ENCODE measurements around the gene CEP55.
"Not testable (repeated sequence)": the region's sequence is repeated elsewhere in the genome, so short reads cannot be mapped to it uniquely, and the experiment has no call there.

CEP55 gene

DNA sequence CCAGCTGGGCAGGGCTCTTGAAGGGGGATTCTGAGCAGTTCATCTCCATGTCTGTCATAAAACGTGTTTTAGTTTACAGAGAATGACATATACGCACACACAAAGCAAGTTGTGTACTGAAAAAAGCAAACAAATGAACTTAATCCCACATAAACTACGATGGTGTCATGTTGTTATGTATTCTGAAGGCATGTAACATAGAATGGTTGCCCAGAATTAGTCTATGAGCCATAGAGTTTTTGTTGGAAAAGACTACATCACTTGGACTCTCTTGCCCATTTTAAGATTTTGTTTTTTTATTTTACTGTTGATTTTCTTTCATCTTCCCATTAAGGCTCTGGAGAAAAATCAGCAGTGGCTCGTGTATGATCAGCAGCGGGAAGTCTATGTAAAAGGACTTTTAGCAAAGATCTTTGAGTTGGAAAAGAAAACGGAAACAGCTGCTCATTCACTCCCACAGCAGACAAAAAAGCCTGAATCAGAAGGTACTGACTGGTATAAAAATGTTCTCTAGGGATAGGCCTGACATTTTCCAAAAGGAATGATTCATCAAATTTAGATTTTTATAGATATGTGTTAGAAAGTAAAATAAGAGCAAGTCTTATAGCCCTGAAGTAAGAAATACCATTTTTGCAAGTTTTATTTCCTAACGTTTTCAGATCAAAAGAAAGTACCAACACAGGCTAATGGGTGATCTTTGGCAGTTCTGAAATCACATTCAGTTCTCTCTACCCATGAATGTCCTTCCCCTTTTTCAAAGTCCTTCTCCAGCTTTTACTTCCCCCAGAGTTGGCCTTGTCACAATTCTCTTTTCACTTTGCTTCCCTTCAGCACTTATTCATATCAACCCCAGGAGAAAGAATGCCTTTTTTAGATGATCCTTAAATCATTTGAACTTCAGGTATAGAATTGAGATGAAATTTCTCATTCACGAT lies 18.9 kb downstream of the CEP55 start:
- no peak for FAIRE-seq

DNA sequence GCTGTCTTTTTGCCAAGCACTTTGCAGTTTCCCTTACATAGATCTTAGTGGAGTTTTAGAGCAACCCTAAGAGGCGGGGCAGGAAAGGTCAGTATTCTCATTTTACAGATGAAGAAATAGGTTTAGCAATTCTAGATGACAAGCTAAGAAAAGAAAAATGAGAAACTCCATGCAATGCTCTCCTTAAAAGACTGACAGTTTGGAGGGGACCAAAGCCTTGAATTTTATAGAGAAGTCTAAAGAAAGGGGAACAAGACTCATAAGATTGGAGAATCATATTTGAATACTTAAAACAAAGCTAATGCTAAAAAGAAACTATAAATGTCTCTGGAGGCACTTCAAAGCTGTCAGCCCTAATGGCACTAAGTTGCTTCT lies 19.6 kb downstream of the CEP55 start:
- FAIRE-seq, result no peak

DNA sequence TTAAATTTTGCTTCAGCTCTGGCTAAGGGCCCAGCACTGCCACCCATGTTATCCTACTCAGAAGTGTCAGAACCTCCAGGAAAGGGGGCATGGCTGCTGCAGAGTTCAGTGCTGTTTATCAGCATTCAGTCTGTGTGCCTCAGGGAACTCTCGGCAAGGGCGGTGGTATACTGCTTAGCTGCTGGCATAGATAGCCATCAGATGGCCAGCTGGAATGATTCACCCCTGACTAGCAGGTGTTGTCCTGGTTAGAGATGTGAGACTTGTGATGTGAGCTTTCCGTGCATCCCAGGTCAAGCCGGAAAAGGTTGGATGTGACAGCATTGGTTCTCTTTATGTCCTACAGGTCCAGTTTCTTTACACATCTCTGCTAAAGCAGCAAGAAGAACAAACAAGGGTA lies 22.1 kb downstream of the CEP55 start:
- FAIRE-seq, result no peak

DNA sequence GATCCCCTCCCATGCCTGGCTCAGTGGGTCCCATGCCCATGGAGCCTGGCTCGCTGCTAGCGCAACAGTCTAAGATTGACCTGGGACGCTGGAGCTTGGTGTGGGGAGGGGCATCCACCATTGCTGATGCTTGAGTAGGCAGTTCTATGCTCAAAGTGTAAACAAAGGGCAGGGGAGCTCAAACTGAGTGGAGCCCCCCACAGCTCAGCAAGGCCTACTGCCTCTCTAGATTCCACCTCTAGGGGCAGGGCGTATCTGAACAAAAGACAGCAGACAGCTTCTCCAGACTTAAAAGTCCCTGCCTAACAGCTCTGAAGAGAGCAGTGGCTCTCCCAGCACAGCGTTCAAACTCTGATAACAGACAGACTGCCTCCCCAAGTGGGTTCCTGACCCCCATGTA lies 38.9 kb downstream of the CEP55 start:
- no peak for FAIRE-seq

DNA sequence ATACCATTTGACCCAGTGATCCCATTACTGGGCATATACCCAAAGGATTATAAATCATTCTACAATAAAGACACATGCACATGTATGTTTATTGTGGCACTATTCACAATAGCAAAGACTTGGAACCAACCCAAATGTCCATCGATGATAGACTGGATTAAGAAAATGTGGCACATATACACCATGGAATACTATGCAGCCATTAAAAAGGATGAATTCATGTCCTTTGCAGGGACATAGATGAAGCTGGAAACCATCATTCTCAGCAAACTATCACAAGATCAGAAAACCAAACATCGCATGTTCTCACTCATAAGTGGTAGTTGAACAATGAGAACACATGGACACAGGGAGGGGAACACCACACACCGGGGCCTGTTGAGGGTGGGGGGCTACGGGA lies 44.5 kb downstream of the CEP55 start:
- FAIRE-seq, result not testable (repeated sequence)

DNA sequence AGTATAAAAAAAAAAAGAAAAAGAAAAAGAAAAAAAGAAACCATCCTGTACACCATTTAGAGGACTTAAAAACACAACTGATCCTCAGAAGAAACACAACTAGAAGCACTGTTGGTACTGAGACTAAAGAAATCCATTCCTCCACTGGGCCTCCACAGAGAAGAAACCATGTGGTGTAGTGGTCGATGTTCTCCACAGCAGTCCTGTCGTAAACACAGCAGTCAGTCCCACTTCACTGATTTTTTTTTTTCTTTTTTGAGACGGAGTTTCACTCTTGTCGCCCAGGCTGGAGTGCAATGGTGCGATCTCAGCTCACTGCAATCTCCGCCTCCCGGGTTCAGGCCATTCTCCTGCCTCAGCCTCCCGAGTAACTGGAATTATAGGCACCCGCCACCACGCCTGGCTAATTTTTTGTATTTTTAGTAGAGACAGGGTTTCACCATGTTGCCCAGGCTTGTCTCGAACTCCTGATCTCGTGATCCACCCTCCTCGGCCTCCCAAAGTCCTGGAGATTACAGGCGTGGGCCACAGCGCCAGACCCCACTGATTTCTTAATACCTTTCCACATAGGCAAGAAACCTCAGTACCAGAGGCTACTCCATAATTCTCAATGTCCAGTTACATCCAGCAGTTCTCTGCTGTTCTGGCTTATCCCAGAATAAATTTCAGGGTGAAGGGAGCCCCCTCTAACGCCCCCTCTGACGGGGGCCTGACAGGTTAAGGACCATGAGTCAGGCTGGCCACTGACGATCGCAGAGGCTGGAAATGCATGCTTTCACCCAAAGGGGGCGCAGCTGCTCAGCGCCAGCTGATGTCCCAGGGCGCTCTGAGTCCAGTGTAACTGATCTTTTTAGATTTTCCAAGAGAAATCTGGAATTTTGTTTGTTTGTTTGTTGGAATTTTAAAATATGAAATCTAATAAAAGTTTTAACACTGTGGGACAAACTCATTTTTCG lies 45.3 kb downstream of the CEP55 start:
- no peak for FAIRE-seq

DNA sequence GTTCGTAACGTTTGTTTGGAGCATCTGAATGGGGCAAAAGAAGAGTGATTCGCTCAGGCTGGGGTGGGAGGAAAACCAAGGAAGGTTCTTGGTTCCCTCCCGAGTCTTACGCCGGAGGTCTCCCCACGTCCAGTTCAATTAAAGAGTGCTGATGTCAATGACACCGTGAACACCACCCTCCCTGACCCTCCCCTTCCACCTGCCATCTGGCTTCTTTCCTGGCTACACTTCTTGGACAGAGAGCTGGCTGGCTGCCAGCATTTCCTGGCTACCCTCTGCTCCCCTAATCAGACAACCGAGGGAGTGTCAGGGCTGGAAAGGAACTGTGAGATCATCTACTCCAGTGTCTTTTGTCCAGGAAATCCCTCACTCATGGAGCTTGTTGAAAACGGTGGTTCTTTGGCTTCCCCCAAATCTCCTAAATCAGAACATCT lies 46.0 kb downstream of the CEP55 start:
- FAIRE-seq, result no peak

DNA sequence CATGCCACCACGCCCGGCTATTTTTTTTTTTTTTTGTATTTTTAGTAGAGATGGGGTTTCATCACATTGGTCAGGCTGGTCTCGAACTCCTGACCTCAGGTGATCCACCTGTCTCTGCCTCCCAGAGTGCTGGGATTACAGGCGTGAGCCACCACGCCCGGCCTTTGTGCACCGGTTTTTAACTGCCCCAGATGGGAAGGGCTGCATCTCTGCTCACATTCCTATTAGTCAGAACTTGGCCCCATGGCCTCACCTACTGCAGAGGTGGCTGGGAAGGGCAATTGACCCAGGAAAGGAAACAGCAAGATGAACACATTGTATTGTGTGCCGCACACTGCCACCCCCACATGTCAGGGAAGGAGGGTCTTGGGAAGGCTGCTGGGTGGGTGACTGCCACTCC lies 50.6 kb downstream of the CEP55 start:
- FAIRE-seq, result not testable (repeated sequence)

DNA sequence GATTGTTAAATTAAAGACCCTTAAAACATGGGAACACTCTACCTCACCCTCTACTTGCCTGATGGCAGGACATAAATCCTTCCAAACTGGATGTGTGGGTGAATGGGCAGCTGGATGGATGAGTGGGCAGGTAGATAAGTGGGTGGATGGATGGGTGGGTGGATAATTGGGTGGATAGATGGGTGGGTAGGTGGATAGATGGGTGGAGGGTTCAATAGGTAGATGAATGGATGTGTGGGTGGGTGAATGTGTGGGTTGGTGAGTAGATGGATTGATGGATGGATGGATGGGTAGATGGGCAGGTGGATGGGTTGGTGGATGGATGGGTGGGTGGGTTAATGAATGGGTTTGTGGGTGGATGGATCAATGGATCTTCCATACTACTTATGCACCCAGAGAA lies 51.1 kb downstream of the CEP55 start:
- no peak for FAIRE-seq

DNA sequence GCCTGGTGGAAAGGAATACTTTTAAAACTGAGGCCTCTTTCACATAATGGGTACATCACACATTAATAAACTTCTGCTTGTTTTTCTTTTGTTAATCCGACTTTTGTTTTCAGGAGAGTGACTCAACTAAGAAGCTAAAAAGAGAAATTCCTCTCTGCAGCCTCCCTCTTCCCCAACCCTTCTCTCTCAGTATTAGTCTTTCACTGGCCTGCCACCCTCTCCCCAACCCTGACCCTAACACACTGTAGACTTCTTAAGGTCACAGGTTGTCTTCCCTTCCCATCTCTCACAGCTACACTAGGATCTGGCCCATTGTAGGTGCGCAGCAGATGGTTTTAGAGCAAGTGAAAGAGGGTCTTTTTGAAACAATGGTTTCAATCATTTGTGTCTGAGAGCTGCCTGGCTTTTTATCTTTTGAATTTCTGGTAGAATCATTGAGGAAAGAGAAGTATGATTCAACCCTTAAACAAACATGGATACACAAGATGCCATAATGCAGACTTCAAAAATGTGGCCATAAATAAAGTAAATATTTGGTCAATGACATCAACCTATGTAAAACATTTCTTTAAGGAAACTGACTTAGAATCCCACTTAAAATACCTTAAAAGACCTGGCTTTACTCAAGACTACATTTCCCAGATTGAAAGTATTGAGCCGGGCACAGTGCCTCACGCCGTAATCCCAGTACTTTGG lies 52.1 kb downstream of the CEP55 start:
- FAIRE-seq, result no peak

DNA sequence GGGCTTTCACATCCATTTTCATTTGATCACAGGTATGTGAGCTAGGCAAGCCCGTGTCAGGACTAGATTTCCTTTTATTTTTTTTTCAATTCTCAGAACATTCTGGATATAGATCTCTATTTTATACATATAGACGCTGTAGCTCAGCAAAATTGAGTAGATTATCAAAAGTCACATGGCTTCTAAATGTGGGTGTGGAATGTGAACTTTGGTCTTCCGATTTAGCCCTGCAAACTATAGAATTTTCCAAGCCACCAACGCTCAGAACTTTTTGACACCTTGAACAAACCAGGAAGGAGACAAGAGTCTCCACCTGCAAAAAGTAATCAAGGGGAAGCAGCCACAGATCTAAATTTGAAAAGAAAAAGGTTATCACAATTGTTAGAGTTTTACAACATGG lies 54.2 kb downstream of the CEP55 start:
- FAIRE-seq, result no peak

DNA sequence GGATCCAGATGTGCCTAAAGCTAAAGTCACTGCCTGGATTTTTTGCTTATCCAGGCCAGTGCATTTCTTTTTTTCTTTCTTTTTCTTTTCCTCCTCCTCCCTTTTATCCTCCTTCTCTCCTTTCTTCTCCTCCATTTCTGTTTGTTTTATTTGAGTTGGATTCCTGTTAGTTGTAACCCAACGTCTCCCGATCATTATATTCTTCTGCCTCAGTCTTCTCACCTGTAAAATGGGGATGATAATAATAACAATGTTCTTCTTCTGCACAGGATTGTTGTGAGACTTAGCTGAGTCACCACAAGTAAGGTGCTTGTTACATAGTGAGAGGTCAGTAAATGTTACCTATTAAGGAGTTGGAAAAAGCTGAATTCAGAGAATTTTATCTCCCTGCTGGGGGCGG lies 56.4 kb downstream of the CEP55 start:
- no peak for FAIRE-seq

DNA sequence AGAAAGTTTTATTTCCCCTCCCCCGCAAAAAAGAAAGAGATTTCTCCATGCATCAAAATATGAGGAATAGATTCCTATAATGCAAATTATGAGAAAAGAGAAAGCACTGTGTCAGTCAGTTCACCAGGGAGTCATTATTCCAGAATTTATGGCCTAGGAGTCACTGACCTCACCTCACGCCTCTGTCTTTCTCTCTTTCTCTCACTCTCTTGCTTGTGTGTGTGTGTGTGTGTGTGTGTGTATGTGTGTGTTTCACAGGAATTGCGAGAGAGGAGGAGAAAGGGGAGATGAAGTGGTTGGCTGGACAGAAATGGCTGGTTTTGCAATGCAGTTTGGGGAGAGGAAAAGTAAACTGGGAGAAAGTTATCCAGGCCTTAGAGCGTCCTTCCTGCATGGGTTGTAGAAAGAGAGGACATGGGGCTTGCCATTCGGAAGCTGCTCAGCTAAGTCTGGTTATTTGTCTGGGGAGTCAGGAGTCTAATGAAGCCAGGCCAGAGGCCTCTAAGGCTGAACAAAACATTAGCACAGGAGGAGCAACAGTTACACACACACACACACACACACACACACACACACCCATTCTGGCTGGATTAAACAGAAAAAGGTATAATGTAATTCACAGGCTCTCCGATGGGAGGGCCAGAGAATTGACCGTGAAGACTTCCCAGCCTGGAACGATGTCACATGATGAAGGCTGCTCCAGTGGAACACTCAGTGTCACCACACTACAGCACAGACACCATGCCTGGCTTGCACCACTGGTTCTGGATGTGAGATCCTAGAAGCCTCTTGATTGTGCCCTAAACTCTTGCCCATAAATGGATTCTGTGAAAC lies 57.3 kb downstream of the CEP55 start:
- no peak for FAIRE-seq

DNA sequence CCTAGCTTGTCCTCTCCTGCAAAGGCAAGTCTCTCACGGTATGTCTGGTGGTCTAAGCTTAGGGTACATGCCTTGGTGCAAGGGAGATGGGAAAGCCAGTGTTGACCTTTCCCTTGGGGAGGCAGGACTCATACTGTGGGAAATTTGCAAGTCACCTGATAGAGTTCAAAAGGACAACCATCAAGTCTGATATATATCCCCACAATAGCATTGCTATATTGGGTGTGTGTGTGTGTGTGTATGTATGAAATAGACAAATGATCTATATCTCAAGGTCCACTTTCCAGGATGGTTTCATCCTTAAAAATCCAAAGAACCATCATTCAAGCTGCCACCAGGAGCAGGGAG lies 57.9 kb downstream of the CEP55 start:
- no peak for FAIRE-seq

DNA sequence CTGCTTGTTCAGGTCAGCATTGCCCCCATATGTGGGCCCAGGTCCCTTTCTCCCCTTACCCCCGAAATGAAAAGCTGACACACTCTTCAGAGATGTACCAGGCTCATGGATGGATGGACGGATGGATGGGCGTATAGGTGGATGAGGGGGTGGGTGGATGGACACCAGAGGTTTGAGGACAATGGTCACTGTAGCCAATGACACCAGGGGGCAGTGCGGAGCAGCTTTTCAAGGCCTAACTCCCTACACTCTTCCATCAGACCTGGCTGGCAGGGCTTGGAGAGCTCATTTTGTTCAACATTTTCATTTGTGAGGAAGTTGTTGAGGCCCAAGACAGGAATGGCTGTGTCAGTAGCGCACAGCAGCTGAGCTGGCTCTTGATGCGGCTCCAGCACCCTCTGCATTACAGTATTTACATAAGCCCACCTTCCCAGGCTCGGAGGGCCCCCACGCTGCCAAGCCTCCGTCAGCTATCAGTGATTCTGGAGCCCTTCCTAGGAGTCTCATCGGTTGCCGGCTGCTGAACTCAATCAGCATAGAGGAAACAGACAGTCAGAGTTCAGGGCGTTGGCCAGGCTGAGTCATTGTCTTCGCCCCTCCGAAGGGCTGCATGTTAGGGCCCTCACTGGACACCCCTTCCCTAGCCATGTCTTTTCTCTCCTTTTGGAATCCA lies 58.5 kb downstream of the CEP55 start:
- FAIRE-seq, result peak; percentile 17

DNA sequence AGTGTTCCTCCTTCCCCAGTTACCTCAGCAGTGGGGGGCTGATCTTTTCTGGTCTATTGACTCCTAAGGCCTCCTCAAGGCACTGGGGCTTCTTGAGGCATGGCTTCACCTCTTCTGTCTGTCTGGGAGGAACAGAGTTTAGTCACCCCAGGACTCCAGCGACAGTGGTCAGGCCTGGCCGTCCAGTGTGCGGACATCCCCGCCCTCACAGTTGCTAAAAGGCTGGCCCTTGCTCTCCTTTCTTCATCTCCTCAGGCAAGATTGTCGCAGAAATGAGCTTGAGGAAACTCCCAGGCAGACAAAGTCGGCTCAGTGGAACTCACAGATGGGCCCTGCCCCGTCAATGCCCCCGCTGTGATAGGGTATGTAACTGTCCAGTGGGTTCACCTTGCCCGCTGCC lies 63.1 kb downstream of the CEP55 start:
- FAIRE-seq, result no peak

DNA sequence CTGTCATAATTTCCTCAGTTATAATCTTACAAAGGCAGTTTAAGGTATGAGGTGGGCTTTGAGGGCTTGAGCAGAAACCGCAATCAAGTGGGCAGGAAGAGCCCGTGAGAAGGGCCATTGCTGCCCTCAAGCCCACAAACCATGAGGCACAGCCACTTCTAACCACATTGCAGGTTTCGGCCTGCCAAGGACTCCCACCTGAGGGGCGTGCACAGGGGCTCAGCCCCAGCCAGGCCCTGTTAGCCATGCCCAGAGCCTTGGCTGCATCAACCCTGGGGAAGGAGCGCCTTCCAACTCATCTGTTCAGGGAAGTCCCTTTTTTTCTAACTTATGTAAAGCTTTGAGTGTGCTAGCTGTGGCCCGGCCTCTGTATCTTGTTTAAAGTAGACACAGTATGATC lies 64.1 kb downstream of the CEP55 start:
- no peak for FAIRE-seq

DNA sequence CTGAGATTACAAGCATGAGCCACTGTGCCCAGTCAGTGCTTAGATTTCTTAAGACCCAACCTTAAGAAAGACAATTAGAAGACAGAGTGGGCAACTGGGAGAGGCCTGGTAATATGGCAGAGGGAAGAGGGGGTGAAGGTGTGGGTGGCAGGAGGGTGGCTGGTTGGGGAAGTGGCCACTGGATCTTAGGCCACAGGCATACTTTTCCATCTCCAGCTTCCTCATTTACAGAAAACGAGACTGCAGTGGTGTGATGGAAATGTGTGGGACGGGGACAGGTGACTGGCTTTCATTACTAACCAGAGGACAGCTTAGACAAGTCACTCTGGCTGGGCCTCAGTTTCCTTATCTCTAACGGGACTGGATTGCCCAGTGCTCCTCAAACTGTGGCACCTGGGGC lies 69.0 kb downstream of the CEP55 start:
- no peak for FAIRE-seq

DNA sequence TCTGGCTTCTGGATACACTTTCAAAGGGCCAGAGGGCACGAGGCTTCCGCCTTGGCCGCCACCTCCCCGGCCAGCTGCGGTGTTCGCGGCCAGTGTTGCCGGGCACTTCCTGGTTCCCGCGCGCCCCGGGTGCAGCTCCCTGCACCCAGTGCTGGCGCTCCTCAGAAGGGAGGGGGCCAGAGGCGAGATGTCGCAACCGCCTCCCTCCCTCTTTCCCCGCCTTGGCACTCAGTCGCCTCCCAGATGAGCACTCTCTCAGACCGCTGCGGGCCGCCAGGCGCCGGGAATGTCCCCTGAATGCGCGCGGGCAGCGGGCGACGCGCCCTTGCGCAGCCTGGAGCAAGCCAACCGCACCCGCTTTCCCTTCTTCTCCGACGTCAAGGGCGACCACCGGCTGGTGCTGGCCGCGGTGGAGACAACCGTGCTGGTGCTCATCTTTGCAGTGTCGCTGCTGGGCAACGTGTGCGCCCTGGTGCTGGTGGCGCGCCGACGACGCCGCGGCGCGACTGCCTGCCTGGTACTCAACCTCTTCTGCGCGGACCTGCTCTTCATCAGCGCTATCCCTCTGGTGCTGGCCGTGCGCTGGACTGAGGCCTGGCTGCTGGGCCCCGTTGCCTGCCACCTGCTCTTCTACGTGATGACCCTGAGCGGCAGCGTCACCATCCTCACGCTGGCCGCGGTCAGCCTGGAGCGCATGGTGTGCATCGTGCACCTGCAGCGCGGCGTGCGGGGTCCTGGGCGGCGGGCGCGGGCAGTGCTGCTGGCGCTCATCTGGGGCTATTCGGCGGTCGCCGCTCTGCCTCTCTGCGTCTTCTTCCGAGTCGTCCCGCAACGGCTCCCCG lies 70.2 kb downstream of the CEP55 start, which contains the start of gene FFAR4:
FFAR4 (plus strand) TSS at position 231 of the 842 bp plus-strand sequence; CDS start at position 287, 56 bp downstream.
- no peak for FAIRE-seq

DNA sequence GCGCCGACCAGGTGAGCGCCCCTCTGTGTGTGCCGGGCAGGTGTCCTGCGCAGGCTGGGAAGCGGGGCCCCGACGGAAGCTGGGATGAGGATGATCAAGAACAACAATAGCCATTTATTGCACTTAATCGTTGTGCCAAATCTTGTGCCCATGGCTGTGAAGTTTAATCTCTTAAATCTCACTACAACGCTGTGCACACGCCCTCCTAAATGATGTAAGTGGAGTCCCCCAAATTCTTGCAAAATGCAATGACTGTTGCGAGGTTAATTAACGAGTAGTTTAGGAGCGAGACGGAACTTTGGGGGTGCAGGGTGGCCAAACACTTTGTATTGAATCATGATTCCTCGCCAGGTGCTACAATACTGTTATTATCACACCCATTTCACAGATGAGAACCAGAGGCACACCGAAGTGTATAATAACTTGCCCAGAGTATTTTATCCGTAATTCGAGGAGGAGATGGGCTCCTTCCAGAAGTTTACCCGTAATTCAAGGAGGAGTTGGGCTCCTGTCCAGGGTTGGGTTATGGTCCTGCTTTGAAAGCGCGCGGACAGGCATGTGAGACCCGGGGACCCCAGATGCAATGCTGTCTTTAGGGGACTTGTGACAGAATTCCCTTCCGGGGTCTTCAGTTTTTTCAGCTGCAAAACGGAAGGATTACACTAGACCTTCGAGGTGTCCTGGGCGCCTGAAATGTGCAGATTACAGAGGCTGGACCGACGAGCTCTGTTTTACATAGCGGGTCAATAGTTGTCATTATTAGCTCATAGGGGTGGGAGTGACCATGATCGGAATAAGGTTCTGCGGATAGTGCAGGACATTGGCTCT lies 71.1 kb downstream of the CEP55 start:
- FAIRE-seq, result no peak
